Choroid plexus epithelial cell (primary cell): Measurements from ENCODE around the gene FAH.
A peak's percentile ranks its signal among the peaks of the same experiment; 100 is the strongest.

ENCODE experiments used
- DNase-seq: peaks from one replicate; pipeline ENCODE4 v3.0.0-alpha.2; 2010; ENCODE audit warnings: low read depth
- H3K4me3 ChIP-seq: 2 replicates; pipeline ENCODE4 v1.5.1; 2011; ENCODE audit warnings: low read depth, mild to moderate bottlenecking, control low read depth, low read length, moderate library complexity
- CTCF ChIP-seq: conservative IDR thresholded peaks from 2 replicates; pipeline ENCODE4 v1.5.1; 2011; ENCODE audit warnings: low read depth, mild to moderate bottlenecking, control low read depth, inconsistent platforms, low read length, moderate library complexity

FAH gene

GRCh38 chr15:80183306-80183705 is 30.5 kb downstream of the FAH start:
- no peak for DNase-seq

GRCh38 chr15:80183886-80184285 is 31.1 kb downstream of the FAH start:
- DNase-seq = peak; percentile 56

More at GRCh38 chr15:80183306-80183705, 30.5 kb downstream of the FAH start:
- no peak overlapping the region for H3K4me3 ChIP-seq
- no peak for TF ChIP-seq CTCF

GRCh38 chr15:80184554-80184953 is 31.8 kb downstream of the FAH start:
- DNase-seq = no peak
- H3K4me3 ChIP-seq = no peak overlapping the region
- TF ChIP-seq CTCF = no peak

More at GRCh38 chr15:80183886-80184285, 31.1 kb downstream of the FAH start:
- peak; percentile 59 for TF ChIP-seq CTCF
- no peak overlapping the region for H3K4me3 ChIP-seq

GRCh38 chr15:80185152-80185551 is 32.4 kb downstream of the FAH start:
- DNase-seq = no peak
- TF ChIP-seq CTCF = no peak
- H3K4me3 ChIP-seq = no peak overlapping the region

GRCh38 chr15:80186066-80186465 is 33.3 kb downstream of the FAH start:
- no peak for DNase-seq
- H3K4me3 ChIP-seq = no peak overlapping the region
- TF ChIP-seq CTCF = no peak

- no peak overlapping the region for H3K4me3 ChIP-seq
- DNase-seq = no peak
- TF ChIP-seq CTCF = no peak
Observed at GRCh38 chr15:80186597-80186996, 33.8 kb downstream of the FAH start.

GRCh38 chr15:80188251-80188650 is 35.5 kb downstream of the FAH start:
- no peak for TF ChIP-seq CTCF
- H3K4me3 ChIP-seq = no peak overlapping the region
- DNase-seq = no peak
